NCI-H1930 (cell line): ENCODE data around the gene GRIK2.
"Not testable (repeated sequence)": the region's sequence is repeated elsewhere in the genome, so short reads cannot be mapped to it uniquely, and the experiment has no call there.

ENCODE experiments used
- DNase-seq, 2 experiments: peaks; one replicate each; lab custom pipeline; 2025; lab: John Stamatoyannopoulos, UW

GRIK2 gene

GRCh38 chr6:102015431-102015830, 621.9 kb downstream of the GRIK2 start:
- no peak for DNase-seq

- DNase-seq, result no peak
Measured at GRCh38 chr6:102022281-102022680, 628.8 kb downstream of the GRIK2 start.

GRCh38 chr6:102022803-102023202, 629.3 kb downstream of the GRIK2 start:
- no peak for DNase-seq

- DNase-seq, result no peak
Measured at GRCh38 chr6:102023977-102024657, 630.6 kb downstream of the GRIK2 start.

- DNase-seq, result no peak
Measured at GRCh38 chr6:102026649-102027048, 633.1 kb downstream of the GRIK2 start.

GRCh38 chr6:102028176-102028575, 634.7 kb downstream of the GRIK2 start:
- DNase-seq, result no peak

GRCh38 chr6:102038964-102039363, 645.5 kb downstream of the GRIK2 start:
- DNase-seq, result no peak

GRCh38 chr6:102039441-102039840, 645.9 kb downstream of the GRIK2 start:
- DNase-seq, result no peak

GRCh38 chr6:102051001-102051400, 657.5 kb downstream of the GRIK2 start:
- no peak for DNase-seq

- DNase-seq, result no peak
Measured at GRCh38 chr6:102051720-102052119, 658.2 kb downstream of the GRIK2 start.

- no peak for DNase-seq
Measured at GRCh38 chr6:102064142-102064541, 670.6 kb downstream of the GRIK2 start.

GRCh38 chr6:102066301-102066700, 672.8 kb downstream of the GRIK2 start:
- DNase-seq, result no peak

- no peak for DNase-seq
Measured at GRCh38 chr6:102068349-102068929, 674.9 kb downstream of the GRIK2 start.

- no peak for DNase-seq
Measured at GRCh38 chr6:102075539-102075938, 682.0 kb downstream of the GRIK2 start.

GRCh38 chr6:102085257-102085656, 691.7 kb downstream of the GRIK2 start:
- no peak for DNase-seq

GRCh38 chr6:102088160-102088559, 694.7 kb downstream of the GRIK2 start:
- not testable (repeated sequence) for DNase-seq

- DNase-seq, result no peak
Measured at GRCh38 chr6:102114402-102114801, 720.9 kb downstream of the GRIK2 start.

- DNase-seq, result no peak
Measured at GRCh38 chr6:102115911-102116310, 722.4 kb downstream of the GRIK2 start.

GRCh38 chr6:102118034-102118433, 724.5 kb downstream of the GRIK2 start:
- no peak for DNase-seq
